GM12878 (cell line): Measurements from ENCODE around the gene USP21. TPM values are rescaled to one million over a fixed set of nuclear protein-coding genes. Genes with fewer than 3 reads are reported as not detected.

ENCODE experiments used
- BACH1 ChIP-seq: fragments of 450-650 bp; IDR thresholded peaks from 2 replicates; pipeline ENCODE4 v1.6.1; 2017; ENCODE audit warnings: mild to moderate bottlenecking, borderline replicate concordance
- CHD1 ChIP-seq: IDR thresholded peaks from 2 replicates; pipeline ENCODE4 v1.6.1; 2012; ENCODE audit warnings: low read depth, low read length, improper control_type of control experiment
- CHD2 ChIP-seq: IDR thresholded peaks from 2 replicates; pipeline ENCODE4 v1.6.1; 2011; ENCODE audit warnings: low read depth, low read length, improper control_type of control experiment, borderline replicate concordance
- DPF2 ChIP-seq: fragments of 450-650 bp; IDR thresholded peaks from 2 replicates; pipeline ENCODE4 v1.6.1; 2017; ENCODE audit warnings: mild to moderate bottlenecking
- IKZF2 ChIP-seq, 2 experiments: fragments of 450-650 bp; IDR thresholded peaks; 2 replicates each; pipeline ENCODE4 v1.6.1; 2017; ENCODE audit warnings: mild to moderate bottlenecking in 2 of 2, moderate library complexity in 2 of 2
- PML ChIP-seq: IDR thresholded peaks from 2 replicates; pipeline ENCODE4 v1.6.1; 2012; ENCODE audit warnings: low read length, inconsistent platforms
- POU2F2 ChIP-seq: IDR thresholded peaks from 3 replicates; pipeline ENCODE4 v1.6.1; 2011; ENCODE audit warnings: low read depth, mild to moderate bottlenecking, low read length, borderline replicate concordance
- RAD21 ChIP-seq: IDR thresholded peaks from 2 replicates; pipeline ENCODE4 v1.6.1; 2011; ENCODE audit warnings: mild to moderate bottlenecking, low read depth, low read length, moderate library complexity; ENCODE audit not compliant: insufficient read depth
- RAD51 ChIP-seq: fragments of 450-650 bp; IDR thresholded peaks from 2 replicates; pipeline ENCODE4 v1.6.1; 2016; ENCODE audit warnings: moderate library complexity, mild to moderate bottlenecking, inconsistent platforms
- RCOR1 ChIP-seq: conservative IDR thresholded peaks from 2 replicates; pipeline ENCODE4 v1.6.1; 2012; ENCODE audit warnings: low read depth, low read length, improper control_type of control experiment
- SIX5 ChIP-seq: IDR thresholded peaks from 2 replicates; pipeline ENCODE4 v1.6.1; 2011; ENCODE audit warnings: mild to moderate bottlenecking, low read depth, low read length, moderate library complexity; ENCODE audit not compliant: severe bottlenecking
- SP1 ChIP-seq: IDR thresholded peaks from one replicate; pipeline ENCODE4 v1.6.1; 2011; ENCODE audit warnings: low read depth, low read length
- TARDBP ChIP-seq: IDR thresholded peaks from 2 replicates; pipeline ENCODE4 v1.6.1; 2016; ENCODE audit warnings: borderline replicate concordance
- YY1 ChIP-seq: IDR thresholded peaks from 2 replicates; pipeline ENCODE4 v1.6.1; 2011; ENCODE audit warnings: low read depth, mild to moderate bottlenecking, low read length
- polyA plus RNA-seq, 11 experiments: library from polyadenylated mRNA; depleted of rRNA in 4 of 11; unstranded in 6 of 11; stranded (reverse) in 5 of 11; fragments of >200 nt; fragmentation: Nextera tagmentation in 4 of 11; fragmentation: Illumina TruSeq in 1 of 11; extraction: Ambion mirVana in 4 of 11; extraction: Trizol in 1 of 11; gene quantifications; 1 replicate in 1 of 11; 2 replicates in 10 of 11; pipeline versions ENCODE4 v1.2.1 to v1.2.3, GENCODE V29; 2011 to 2016; ENCODE audit warnings: inconsistent platforms in 2 of 11, missing spikeins in 2 of 11, low read depth in 1 of 11
- total RNA-seq, 4 experiments: library from RNA; depleted of rRNA in 3 of 4; stranded (reverse); fragments of >200 nt in 3 of 4; fragmentation: Illumina TruSeq in 1 of 4; extraction: Trizol in 1 of 4; gene quantifications; 2 replicates each; pipeline versions ENCODE4 v1.2.1 to v1.2.3, GENCODE V29; 2013 to 2021
- TF ChIP-seq, protein P1 (sequence below): fragments of 450-650 bp; IDR thresholded peaks from 2 replicates; pipeline ENCODE4 v1.6.1; 2017; ENCODE audit warnings: mild to moderate bottlenecking, moderate library complexity
- TF ChIP-seq, protein P2 (sequence below): fragments of 450-650 bp; IDR thresholded peaks from 2 replicates; pipeline ENCODE4 v1.6.1; 2018; ENCODE audit warnings: borderline replicate concordance, mild to moderate bottlenecking; ENCODE audit not compliant: partially characterized antibody
- TF ChIP-seq, protein P3 (sequence below): fragments of 450-650 bp; IDR thresholded peaks from 2 replicates; pipeline ENCODE4 v1.6.1; 2017; ENCODE audit warnings: low read depth, mild to moderate bottlenecking, moderate library complexity
- TF ChIP-seq, protein P4 (sequence below): fragments of 450-650 bp; IDR thresholded peaks from 2 replicates; pipeline ENCODE4 v1.6.1; 2014; ENCODE audit warnings: mild to moderate bottlenecking

Gene USP21
- total and polyA plus RNA-seq, 10 of the 15 experiments (the other 5 are each of a cell fraction or from before 2014, with no cell fraction given): 3.2 to 28.6 (median 16.6) TPM

DNA sequence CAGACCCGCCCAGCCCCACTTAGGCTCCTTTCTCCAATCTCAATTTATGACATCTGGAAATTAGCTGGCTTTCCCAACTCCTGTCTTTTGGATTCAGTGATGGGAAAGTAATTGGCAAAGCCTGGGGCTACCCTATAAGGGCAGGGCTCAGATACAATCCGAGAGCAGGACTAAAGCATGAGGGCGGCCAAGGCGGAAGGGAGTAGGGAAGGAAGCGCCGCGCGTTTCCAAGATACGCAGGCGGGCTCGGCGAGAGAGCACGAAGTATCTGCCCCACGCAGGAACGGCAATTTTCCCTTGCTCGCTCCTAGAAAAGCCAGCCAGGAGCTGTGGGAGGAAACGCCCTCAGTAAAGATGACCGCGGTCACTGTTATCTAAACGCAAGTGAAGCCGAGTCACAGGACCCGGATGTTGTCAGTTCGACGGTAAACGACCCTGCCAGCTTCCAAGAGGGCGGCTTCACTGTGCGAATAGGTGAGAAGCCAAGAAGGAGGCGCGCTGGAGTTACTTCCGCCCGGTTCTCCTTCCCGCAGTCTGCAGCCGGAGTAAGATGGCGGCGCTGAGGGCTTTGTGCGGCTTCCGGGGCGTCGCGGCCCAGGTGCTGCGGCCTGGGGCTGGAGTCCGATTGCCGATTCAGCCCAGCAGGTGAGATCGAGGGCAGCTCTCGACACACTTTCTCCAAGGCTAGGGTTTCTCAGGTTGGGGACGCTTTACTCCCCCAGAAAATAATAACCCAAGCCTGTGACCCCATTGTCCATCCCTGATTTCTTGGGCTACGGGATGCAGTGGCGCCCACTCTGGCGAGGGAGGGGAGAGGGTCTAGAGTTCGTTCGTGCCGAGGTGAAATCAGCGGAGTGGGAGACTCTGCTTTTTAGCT, 42.8 kb downstream of the USP21 start, which contains the start of gene NDUFS2 (continued):
- peak; percentile 37; the same call in 1 of the 2 replicates for TF ChIP-seq RAD51
- TF ChIP-seq, protein P1, sequence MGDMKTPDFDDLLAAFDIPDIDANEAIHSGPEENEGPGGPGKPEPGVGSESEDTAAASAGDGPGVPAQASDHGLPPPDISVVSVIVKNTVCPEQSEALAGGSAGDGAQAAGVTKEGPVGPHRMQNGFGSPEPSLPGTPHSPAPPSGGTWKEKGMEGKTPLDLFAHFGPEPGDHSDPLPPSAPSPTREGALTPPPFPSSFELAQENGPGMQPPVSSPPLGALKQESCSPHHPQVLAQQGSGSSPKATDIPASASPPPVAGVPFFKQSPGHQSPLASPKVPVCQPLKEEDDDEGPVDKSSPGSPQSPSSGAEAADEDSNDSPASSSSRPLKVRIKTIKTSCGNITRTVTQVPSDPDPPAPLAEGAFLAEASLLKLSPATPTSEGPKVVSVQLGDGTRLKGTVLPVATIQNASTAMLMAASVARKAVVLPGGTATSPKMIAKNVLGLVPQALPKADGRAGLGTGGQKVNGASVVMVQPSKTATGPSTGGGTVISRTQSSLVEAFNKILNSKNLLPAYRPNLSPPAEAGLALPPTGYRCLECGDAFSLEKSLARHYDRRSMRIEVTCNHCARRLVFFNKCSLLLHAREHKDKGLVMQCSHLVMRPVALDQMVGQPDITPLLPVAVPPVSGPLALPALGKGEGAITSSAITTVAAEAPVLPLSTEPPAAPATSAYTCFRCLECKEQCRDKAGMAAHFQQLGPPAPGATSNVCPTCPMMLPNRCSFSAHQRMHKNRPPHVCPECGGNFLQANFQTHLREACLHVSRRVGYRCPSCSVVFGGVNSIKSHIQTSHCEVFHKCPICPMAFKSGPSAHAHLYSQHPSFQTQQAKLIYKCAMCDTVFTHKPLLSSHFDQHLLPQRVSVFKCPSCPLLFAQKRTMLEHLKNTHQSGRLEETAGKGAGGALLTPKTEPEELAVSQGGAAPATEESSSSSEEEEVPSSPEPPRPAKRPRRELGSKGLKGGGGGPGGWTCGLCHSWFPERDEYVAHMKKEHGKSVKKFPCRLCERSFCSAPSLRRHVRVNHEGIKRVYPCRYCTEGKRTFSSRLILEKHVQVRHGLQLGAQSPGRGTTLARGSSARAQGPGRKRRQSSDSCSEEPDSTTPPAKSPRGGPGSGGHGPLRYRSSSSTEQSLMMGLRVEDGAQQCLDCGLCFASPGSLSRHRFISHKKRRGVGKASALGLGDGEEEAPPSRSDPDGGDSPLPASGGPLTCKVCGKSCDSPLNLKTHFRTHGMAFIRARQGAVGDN: peak; percentile 84
- TF ChIP-seq RCOR1: 0 out of 2 replicates have a peak, but pooled peaks have one; percentile 55
- TF ChIP-seq CHD2: no peak; the same call in 1 of the 2 replicates
- no peak for TF ChIP-seq PML
- TF ChIP-seq, protein P2, sequence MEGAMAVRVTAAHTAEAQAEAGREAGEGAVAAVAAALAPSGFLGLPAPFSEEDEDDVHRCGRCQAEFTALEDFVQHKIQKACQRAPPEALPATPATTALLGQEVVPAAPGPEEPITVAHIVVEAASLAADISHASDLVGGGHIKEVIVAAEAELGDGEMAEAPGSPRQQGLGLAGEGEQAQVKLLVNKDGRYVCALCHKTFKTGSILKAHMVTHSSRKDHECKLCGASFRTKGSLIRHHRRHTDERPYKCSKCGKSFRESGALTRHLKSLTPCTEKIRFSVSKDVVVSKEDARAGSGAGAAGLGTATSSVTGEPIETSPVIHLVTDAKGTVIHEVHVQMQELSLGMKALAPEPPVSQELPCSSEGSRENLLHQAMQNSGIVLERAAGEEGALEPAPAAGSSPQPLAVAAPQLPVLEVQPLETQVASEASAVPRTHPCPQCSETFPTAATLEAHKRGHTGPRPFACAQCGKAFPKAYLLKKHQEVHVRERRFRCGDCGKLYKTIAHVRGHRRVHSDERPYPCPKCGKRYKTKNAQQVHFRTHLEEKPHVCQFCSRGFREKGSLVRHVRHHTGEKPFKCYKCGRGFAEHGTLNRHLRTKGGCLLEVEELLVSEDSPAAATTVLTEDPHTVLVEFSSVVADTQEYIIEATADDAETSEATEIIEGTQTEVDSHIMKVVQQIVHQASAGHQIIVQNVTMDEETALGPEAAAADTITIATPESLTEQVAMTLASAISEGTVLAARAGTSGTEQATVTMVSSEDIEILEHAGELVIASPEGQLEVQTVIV: peak; percentile 75
- TF ChIP-seq, protein P3, sequence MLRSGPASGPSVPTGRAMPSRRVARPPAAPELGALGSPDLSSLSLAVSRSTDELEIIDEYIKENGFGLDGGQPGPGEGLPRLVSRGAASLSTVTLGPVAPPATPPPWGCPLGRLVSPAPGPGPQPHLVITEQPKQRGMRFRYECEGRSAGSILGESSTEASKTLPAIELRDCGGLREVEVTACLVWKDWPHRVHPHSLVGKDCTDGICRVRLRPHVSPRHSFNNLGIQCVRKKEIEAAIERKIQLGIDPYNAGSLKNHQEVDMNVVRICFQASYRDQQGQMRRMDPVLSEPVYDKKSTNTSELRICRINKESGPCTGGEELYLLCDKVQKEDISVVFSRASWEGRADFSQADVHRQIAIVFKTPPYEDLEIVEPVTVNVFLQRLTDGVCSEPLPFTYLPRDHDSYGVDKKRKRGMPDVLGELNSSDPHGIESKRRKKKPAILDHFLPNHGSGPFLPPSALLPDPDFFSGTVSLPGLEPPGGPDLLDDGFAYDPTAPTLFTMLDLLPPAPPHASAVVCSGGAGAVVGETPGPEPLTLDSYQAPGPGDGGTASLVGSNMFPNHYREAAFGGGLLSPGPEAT: peak; percentile 70; the same call in 1 of the 2 replicates
- 0 out of 2 replicates have a peak, but pooled peaks have one; percentile 81 for TF ChIP-seq CHD1
- TF ChIP-seq SIX5: peak; percentile 95
- 0 out of 2 replicates have a peak, but pooled peaks have one; percentile 35 for TF ChIP-seq BACH1
- TF ChIP-seq YY1: peak; percentile 100
- TF ChIP-seq RAD21: no peak
- peak; percentile 37 for TF ChIP-seq SP1
- 0 out of 3 replicates have a peak, but pooled peaks have one; percentile 58 for TF ChIP-seq POU2F2
- peak; percentile 88 for TF ChIP-seq TARDBP
- peak; percentile 56 for TF ChIP-seq DPF2
- TF ChIP-seq, protein P4, sequence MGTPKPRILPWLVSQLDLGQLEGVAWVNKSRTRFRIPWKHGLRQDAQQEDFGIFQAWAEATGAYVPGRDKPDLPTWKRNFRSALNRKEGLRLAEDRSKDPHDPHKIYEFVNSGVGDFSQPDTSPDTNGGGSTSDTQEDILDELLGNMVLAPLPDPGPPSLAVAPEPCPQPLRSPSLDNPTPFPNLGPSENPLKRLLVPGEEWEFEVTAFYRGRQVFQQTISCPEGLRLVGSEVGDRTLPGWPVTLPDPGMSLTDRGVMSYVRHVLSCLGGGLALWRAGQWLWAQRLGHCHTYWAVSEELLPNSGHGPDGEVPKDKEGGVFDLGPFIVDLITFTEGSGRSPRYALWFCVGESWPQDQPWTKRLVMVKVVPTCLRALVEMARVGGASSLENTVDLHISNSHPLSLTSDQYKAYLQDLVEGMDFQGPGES: peak; percentile 49; the same call in 1 of the 2 replicates
- TF ChIP-seq IKZF2 (IDR thresholded peaks at IDR 0.05): peak; percentile 38 to 41; a peak in 3 of 4 replicates
- TF ChIP-seq, all 136 proteins: peak for 53
